T-helper 1 cell (primary cell): ENCODE results near the gene ALG1L2.
"Not testable (repeated sequence)": the region's sequence is repeated elsewhere in the genome, so short reads cannot be mapped to it uniquely, and the experiment has no call there.

Experiments used
- DNase-seq, 5 donors: peaks; one replicate each; pipeline ENCODE4 v3.0.0-alpha.2; 2012 to 2020

The ALG1L2 gene

DNA sequence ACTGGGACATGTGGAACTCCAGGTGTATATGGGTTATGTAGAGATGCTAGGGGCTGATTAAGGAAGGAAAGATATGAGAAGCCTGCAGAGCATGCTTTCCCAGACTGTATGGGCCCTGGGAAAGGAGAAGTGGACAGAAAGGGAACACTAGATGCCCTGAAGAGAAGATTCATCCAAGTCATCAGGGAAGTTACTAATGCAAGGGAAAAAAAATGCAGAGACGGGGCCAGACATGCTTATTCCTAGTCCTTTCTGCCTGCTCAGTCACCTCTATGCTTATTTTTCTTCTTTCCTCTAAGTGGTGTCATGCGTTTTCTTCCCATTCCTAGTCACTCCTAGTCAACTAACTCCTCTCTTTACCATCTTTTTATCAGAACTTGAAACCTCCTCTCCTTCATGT is 43.8 kb downstream of the ALG1L2 start:
- DNase-seq = not testable (repeated sequence)

DNA sequence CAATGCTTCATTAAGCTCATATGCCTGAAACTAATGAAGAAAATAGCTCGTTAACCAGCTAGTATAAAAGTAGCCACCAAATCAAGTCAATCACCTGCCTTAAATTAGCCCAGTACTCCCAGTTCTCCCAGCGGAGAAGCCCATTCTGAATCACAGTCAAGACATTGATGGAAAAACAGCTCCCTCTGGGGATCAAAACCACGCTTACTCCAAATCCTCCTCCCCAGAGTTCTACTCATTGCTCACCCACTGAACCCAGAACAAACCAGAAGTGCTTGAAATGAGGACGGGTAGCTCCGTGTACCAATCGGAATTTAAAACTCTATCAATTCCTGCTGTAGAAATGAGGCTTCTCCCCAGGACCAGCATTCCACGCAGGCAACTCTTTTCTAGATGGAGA is 54.7 kb downstream of the ALG1L2 start:
- not testable (repeated sequence) for DNase-seq

DNA sequence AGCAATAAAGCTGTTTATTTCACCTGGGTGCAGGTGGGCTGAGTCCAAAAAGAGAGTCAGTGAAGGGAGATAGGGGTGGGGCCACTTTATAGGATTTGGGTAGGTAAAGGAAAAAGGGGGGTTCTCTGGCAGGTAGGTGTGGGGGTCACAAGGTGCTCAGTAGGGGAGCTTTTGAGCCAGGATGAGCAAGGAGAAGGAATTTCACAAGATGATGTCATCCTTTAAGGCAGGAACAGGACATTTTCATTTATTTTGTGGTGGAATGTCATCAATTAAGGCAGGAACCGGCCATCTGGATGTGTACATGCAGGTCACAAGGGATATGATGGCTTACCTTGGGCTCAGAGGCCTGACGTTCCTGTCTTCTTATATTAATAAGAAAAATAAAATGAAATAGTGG is 56.1 kb downstream of the ALG1L2 start:
- not testable (repeated sequence) for DNase-seq

DNA sequence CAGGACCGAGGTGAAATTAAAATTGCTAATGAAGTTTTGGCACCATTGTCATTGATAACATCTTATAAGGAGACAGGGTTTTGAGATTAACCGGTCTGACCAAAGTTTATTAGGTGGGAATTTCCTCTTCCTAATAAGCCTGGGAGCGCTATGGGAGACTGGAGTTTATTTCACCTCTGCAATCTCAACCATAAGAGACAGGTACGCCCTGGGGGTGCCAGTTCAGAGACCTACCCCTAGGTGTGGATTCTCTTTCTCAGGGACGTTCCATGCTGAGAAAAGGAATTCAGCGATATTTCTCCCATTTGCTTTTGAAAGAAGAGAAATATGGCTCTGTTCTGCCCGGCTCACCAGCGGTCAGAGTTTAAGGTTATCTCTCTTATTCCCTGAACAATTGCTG is 57.4 kb downstream of the ALG1L2 start:
- not testable (repeated sequence) for DNase-seq

DNA sequence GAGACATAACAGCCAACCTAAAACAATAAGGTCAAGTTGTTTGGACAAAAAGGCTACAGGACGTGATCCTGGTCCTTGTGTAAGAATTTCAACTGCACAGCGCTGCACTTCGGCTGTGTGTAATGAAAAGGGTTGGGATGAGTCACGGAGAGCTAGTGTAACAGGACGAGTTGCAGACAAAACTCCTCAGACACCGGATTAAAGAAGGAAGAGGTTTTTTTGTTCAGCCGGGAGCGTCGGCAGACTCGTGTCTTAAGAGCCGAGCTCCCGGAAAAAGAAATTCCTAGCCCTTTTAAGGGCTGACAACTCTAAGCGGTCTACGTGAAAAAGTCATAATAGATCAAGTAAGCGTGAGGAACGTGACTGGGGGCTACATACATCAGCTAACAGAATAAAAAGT is 59.1 kb downstream of the ALG1L2 start:
- DNase-seq = not testable (repeated sequence)

DNA sequence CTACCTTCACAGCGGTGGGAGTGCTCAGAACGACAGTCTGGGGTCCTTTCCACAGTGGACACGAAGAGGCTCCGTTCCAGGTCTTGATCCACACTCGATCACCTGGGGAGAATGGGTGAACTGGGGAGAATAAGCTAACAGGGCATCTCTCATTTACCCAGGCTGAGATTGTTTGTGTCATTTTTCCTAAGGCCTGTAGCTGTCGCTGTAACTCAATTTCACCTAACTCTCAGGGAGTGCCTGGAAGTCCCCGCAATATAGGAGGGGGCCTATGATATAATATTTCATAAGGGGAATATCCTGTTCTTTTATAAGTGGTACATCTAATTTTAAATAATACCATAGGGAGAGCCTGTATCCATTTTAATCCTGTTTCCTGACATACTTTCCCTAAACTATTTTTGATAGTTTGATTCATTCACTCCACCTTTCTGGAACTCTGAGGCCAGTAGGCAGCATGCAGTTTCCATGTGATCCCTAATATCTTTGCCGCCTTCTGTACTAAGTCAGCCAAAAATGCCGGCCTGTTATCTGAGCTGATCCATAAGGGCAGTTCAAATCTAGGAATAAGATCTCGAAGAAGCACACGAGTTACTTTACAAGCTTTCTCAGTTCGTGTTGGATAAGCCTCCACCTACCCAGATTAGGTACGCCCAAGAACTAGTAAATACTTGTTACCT is 62.2 kb downstream of the ALG1L2 start:
- DNase-seq = not testable (repeated sequence)

DNA sequence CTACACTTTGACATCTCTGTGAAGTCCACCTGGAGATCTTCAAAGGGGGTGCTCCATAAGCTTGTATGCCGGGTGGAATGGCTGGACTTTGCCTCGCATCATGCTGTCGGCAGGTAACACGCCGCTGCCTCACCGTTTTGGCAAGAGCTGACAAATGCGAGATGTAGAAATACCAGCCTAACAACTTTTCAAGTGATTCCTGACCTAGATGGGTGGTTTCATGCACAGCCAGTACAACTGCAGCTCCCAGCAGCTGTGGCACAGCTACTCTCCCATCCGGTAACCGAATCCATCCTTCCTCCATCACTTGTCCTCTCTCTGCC is 62.7 kb downstream of the ALG1L2 start:
- DNase-seq = not testable (repeated sequence)

DNA sequence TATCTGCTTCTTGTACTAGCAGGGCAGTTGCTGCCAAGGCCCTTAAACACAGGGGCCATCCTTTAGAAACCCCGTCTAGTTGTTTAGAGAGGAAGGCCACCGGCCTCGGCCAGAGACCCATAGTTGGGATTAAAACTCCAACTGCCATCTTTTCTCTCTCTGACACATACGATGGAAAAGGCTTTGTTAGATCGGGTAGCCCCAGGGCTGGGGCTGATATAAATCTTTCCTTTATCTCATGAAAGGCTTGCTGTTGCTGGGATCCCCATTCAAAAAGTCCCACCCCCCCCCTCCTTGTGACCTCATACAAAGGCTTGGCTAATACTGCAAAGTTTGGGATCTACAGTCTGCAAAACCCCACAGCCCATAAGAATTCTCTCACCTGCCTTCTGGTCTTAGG is 63.8 kb downstream of the ALG1L2 start:
- not testable (repeated sequence) for DNase-seq

DNA sequence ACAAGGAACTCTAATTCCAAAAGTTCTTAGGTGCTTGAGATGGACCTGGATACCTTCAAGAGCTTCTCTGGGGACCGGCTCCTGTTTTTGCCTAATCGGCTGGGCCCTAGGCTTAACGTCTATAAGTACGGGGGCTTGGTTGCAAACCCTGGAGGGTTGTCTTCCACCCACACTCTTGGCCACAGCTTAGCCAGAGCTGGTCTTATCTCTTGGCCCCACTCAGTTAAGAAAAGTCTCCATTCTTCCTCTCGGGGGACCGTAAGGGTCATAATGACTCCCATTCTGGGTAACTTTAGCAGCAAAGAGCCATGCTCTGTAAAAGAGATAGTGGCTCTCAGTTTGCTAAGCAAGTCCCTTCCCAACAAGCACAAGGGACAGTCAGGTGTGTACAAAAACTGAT is 64.8 kb downstream of the ALG1L2 start:
- not testable (repeated sequence) for DNase-seq
